ENCODE data around the gene RBM47.
"Not testable (repeated sequence)": the region's sequence is repeated elsewhere in the genome, so short reads cannot be mapped to it uniquely, and the experiment has no call there.

RBM47 gene

DNA sequence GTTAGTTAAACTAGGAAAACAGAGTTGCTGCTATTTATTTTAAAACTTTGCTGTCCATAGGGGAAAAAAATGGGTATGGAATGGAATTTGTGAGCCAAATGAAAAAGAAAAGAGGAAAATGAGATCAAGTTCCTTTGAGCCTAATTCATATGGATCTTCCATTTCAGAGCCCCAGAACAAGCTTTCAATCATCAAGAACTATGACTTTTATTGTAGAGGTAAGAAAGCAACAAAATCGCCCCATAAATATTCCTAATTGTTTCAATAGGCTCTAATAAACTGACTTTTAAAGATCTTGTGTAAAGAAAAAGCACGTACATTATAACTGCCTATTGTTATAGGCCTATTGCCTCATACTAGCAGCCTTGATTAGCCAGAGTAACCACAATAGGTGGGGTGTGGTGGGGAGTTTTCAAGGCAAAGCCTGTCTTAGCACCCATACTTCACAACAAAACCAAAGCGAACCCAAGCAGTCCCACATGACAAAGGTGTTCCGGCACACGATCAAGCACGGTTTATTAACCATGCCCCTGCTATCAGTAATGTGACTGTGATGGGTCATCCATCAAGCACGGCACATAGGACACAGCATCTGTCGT, 44.4 kb downstream of the RBM47 start:
- no peak for DNase-seq

DNA sequence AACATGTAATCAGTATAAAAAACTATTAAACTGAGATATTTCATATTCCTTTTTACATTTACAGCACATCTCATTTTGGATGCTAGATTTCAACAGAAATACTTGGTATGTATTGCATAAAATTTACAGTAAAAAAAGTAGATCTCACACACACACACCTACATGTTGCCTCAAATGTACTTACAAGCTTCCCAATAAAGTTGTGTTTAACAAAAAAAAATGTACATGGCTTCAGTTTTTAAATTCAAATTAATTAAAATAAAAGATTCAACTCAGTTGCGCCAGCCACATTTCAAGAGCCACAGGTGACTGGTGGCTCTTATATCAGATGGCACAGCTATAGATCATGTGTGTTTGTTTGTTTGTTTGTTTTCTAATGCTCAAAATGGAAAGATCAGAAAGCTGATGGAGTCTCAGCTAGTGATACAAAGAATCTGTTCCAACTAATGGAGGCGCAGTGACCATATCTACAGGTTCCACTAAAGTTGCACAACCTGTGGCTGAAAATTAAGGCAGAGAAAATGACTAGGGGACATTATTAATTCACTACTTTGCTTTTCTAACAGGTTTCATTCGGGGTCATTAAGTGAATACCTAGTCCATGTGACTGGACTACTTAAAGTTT, 45.0 kb downstream of the RBM47 start:
- no peak for DNase-seq

DNA sequence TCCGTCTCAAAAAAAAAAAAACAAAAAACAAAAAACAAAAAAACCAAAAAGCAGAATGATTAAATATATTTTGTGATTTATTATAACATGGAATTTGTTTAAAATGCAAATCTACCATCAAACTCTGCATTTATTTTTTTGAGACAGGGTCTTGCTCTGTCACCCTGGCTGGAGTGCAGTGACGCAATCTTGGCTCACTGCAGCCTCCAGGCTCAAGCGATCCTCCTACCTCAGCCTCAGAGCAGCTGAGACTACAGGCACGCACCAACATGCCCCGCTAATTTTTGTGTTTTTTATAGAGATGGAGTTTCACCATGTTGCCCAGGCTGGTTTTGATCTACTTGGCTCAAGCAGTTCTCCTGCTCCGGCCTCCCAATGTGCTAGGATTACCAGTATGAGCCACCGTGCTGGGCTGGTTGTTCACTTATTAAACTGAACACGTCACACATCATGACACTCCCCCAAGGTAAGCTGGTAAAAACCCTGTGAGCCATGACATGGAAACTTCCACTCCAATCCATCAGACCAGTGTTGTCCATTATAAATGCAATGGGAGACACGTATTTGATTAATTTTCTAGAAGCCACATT, 45.7 kb downstream of the RBM47 start:
- no peak for DNase-seq

DNA sequence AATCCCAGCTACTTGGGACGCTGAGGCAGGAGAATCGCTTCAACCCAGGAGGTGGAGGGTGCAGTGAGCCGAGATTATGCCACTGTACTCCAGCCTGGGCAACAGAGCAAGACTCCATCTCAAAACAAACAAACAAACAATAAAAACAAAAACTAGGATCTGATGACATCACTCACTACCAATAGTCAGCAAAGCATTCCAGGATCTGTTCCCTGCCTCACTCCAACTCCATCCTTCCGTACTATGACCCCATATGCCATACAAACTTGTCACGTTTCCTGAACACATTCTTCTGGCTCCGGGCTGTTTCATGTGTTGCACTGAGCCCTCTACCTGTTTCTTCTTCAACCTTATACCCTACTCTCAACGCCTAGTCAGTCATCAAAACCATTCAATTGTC, 47.3 kb downstream of the RBM47 start:
- DNase-seq = no peak

DNA sequence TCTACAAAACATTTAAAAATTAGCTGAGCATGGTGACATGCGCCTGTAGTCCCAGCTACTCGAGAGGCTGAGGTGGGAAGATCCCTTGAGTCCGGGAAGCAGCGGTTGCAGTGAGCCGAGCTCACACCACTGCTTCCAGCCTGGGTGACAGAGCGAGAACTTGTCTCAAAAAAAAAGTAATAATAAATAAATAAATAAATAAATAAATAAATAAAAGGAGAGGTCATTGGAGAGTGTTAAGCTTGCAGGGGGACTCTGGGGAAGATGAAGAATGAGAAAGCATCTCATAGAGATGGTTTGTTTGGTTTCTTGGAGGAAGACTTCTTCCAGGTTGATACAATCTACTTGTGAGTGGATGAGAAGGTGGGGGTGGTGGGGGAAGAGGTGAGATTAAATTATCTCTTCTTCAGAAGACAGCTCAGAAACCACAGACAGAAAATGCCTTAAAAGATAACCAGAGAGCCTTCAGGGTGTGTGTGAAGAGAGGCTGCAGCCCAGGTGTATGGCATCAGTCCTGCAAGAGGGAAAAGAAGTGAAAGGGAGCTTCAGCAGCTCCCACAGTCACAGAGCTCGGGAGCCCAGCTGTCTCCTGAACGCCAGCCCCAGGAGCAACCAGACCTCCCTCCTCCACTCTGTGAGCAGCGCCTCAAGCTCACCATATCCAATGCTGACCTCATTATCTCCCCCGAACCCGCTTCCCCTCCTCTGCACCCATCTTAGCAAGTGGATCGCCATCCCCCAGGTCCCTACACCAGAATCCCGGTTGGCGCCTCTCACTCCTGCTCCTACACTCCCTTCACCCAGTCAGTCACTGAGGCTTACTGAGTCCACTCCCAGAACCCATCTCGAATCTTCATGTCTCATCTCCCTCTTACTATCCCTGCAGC, 48.2 kb downstream of the RBM47 start:
- no peak for DNase-seq

DNA sequence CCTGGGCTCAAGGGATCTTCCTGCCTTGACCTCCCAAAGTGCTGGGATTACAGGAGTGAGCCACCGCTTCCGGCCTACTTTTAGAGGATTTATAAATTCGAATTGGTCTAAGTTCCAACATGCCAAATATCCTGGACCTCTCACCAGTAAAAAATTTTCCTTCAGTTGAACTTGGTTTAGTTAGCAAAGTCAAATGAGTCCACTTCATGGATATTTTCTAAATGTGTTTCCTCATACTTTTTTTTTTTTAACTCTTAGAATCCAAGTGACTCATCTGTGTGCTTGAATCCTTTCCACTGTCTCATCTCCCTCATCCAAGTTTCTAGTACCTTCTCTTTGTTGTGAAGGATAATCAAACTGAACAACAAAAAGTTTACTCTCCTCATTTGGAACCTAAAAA, 49.7 kb downstream of the RBM47 start:
- DNase-seq = no peak

DNA sequence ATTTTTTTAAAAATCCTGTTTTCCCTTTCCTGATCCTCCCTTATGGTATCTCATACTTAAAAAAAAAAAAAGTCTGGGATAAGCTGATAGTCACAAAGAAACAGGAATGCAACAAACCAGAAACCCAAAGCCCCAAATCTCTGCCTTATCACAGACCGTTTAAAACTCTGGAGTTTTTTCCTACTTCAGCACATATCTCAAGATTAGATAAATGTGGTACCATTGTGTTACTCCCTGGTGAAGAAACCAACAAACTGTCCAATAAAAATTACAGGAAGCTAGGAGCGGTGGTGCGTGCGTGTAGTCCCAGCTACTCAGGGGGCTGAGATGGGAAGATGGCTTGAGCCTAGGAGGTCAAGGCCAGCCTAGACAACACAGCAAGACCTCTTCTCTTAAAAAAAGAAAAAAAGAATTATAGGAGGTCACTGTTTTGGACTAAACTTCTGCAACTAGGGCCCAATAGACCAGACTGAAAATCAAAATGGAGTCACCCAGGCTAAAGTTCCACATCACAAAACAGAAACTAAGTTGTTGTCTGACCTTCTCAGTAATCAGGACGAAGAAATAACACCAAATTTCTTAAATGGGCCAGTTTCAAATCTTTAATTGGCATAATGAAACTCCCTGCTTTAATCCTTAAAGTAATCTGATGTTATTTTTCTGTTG, 51.9 kb downstream of the RBM47 start:
- no peak for DNase-seq

DNA sequence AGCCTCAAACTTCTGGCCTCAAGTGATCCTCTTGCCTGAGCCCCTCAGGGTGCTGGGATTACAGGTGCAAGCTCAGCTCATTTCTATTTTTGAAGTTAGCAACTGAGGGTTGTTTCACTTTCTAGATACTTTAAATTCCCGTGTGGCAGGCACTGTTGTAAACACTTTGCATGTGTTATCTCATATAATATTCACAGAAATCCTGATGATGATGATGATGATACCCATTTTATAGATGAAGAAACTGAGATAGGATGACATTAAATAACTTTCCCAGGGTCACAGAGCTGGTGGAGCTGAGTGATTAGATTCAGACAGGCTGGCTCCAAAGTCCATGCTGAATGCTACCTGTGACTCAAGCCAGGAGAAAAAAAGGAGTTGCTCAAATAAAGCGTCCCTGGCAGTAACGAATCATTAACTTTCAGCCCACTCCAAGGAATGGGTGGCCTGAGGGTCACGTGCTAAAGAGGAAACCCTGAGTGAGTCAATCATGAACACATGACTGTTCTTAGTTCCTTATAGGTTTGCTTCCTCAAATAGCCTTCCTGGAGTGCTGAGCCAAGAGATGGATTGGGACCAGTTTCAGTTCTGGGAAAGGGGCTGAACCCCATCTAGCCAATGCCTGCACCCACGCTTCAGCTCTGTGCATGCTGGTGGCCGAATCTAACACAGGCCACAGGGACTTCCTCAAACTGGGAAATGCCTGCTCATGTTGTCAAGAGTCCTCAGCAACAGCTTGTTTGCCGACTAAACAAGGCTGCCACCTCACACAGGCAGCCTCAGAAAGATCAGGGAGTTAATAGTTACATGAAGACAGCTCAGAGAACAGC, 52.8 kb downstream of the RBM47 start:
- peak; percentile 51 for DNase-seq

DNA sequence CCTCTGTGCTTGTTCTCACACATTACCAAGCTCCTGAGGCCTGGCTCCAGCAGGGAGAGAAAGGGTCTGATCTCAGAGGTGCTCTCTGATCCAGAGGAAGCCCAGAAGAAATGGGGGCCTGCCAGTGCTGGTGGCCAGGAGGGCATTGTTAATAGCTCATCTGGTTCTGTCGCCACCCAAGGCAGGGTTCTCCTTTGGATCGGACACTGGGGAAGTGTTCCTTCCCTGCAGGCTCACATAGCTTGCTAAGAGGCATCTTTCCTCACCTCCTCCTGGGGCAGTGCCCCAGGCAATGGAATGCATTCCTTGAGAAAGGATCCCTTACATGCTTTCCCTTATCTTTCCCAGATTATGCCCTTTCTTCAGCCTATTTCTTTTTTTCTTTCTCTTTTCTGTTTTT, 53.8 kb downstream of the RBM47 start:
- no peak for DNase-seq

DNA sequence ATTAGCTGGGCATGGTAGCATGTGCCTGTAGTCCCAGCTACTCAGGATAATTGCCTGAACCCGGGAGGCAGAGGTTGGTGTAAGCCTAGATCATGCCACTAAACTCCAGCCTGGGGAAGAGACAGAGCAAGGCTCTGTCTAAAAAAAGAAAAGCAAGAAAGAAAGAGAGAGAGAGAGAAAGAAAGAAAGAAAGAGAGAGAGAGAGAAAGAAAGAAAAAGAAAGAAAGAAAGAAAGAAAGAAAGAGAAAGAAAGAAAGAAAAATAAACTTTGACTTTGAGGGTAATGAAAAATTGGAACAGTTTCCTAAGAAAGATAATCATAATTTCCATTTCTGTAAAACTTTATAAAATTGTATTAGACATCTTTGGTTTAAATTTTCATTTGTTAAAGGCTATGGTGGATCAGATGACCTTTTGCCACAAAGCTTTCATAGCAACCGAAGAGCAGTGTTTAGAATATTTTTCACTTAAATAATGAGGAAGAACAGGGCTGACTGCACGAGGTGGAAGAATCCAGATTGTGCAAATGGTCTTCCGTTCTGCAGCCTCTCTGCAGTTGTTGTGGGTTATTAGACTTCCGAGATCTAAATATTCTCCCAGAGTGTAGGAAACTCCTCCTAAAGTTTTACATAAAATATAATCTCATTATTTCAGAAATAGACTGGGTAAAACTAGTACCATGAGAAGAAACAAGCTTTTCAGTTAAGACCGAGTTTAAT, 55.9 kb downstream of the RBM47 start:
- DNase-seq = no peak

DNA sequence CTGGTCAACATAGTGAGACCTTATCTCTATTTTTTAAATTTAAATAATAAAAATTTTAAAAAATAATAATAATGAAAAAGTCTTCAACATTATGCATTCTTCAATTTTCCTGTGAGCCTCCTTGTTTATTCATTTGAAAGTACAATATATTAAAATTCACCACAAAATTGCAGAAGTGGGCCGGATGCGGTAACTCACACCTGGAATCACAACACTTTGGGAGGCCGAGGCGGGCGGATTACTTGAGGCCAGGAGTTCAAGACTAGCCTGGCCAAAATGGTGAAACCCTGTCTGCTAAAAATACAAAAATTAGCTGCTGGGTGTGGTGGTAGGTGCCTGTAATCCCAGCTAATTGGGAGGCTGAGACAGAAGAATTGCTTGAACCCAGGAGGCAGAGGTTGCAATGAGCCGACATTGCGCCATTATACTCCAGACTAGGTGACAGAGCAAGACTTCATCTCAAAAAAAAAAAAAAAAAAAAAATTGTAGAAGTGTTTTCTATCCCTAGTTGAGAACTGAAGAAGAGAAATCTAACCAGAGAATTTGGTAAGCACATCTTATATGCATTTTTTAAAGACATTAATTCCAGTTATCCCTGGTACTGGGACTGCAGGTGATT, 56.9 kb downstream of the RBM47 start:
- DNase-seq = no peak

DNA sequence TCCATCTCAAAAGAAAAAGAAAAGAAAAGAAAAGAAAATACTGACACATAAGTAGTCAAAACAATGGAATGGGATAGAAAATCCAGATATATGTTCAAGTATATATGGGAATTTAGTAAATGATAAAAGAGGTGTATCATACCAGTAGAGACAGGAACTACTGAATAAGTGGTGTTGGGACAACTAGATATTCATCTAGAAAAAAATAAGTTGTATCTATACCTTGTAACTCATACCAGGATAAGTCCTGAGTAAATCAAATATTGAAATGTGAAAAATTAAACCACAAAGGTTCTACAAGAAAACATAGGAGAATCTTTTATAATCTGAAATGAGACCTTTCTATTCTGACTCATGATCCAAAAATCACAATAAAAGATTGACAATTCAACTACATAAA, 58.5 kb downstream of the RBM47 start:
- DNase-seq = no peak

DNA sequence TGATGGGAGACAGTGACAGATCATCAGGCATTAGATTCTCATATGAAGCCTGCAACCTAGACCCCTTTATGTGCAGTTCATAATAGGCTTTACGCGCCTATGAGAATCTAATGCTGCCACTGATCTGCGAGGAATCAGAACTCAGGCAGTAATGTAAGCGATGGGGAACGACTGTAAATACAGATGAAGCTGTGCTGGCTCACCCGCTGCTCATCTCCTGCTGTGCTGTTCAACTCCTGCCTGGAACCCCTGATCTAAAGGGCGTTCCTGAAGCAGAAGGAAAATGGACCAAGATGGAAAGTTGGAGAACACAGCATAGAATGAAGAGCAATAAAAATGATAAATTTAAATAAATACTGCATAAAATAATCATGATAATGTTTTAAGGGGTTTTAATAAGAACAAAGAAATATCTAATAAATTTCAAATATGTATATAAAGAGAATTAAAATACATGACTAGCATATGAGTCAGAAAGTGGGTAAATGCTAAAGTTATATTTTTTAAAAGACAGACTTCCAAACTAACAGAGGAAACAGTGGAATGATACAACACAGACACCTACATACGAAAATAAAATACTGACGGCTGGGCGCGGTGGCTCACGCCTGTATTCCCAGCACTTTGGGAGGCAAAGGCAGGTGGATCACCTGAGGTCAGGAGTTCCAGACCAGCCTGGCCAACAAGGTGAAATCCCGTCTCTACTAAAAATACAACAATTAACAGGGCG, 59.2 kb downstream of the RBM47 start:
- DNase-seq = no peak

DNA sequence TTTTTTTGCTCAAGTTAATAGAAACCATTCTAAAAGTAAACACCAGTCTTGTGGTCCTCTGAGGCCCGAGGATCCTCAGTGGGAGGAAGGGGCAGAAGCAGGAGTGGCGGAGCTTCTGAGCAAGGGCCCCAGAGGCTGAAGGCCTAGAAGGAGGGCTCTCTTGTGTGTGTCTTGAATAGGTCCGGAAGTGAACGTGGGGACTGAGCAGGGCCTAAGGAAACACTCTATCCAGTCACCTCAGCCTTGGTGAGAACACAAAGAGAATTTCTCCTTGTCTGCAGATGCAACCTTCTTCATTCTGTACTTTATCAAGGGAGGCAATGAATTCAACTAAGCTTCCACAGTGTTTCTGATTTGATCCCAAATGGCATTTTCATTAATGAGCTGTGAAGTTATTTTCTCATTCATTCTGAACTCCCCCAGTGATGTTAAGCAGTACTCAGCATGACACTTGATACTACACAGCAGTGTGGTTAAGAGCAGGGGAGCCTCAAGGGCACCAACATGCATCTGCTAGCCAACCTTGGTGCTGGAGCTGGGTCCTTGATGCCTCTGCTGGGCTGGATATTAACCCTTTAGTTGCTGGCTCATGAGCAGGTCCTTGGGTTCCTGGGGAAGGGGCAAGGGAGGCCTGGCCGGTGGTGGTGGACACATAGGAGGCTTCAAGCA, 64.7 kb downstream of the RBM47 start:
- DNase-seq = no peak

DNA sequence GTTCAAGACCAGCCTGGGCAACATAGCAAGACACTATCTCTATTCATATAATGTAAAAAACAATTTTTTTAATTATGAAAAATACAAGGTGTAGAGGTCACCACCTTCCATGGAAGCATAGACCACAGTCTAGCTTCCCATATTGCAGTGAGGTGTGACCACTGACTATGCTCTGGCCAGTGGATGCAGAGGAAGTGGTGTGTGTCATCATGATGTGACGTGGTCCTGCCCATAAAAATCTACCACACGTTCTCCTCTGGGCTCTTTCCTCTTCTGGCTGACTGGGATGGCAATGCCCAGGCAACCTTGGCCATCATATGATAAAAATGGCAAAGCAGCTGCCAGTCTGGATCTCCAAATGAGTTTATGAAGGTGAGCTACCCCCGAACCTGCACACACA, 65.7 kb downstream of the RBM47 start:
- no peak for DNase-seq

DNA sequence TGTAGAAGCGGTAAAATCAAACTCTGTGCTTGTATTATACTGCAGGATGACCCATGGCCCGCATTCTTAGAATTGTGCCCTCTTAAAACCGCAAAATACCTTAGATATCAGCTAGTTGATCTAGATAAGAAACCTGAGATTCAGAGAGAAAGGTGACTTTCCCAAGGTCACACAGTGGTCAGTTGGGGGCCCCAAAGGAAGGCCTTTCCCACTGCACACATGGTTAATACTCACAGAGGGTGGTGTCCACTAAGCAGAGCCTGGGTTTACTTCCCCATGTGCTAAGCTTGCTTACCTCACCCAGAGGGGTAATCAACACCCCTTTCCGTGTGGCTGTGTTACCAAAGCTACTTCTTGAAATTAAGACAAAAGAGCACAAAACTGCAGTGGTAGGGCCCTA, 66.3 kb downstream of the RBM47 start:
- DNase-seq = no peak

DNA sequence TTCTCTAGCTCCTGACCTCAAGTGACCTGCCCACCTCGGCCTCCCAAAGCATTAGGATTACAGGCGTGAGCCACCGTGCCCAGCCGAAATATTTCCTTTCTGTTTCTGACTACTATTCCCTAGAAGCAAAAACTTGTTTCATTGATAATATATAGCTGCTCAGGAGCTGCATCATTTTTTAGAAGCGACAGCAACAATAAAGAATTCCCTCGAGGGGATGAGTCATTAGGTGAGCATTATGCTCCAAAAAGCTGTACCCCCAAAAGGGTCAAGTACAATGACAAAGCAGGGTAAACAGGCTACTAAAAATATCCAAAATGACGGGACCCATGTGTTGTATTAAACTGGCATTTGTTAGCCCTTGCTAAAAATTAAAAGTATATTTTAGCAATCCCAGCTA, 67.0 kb downstream of the RBM47 start:
- no peak for DNase-seq

DNA sequence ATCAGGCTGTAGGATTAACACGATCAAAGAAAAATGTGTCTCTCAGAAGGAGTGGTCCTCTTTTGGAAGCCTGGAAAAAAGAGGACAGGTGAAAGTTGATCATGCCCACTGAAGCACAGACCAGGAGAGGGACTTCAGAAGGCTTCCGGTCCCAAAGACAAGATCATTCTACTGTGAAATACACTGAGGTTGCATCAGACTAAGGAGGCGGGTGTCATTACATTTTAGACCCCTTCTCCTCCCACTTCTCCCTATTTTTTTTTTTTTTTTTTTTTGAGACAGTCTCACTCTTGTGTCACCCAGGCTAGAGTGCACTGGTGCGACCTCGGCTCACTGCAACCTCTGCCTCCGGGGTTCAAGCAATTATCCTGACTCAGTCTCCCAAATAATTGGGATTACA, 67.5 kb downstream of the RBM47 start:
- DNase-seq = no peak

DNA sequence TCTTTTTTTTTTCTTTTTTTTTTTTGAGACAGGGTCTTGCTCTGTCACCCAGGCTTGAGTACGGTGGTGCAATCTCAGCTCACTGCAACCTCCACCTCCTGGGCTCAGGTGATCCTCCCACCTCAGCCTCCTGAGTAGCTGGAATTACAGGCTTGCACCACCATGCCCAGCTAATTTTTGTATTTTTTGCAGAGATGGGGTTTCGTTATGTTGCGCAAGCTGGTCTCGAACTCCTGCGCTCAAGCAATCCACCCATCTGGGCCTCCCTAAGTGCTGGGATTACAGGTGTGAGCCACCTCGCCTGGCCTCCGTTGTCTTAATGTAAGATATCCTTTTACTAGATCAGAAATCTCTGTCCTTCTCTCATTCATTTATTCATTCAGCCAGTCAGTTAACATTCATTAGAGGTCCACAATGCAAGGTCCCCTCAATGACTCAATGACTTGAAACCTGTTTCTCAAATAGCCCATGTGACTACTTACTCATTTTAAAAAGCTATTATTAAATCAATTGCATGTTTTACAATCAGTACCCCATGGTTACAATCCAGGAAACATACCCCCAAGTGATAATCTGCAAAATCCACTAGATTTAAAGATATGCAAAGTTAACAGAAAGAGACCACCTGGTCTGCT, 68.0 kb downstream of the RBM47 start:
- not testable (repeated sequence) for DNase-seq
